ENCODE data around the gene FBXW7. TPM values are rescaled to one million over a fixed set of nuclear protein-coding genes. Genes with fewer than 3 reads are reported as not detected.

FBXW7 gene
- total RNA-seq, 1 donor from 2014 or later, result 23.3 TPM

DNA sequence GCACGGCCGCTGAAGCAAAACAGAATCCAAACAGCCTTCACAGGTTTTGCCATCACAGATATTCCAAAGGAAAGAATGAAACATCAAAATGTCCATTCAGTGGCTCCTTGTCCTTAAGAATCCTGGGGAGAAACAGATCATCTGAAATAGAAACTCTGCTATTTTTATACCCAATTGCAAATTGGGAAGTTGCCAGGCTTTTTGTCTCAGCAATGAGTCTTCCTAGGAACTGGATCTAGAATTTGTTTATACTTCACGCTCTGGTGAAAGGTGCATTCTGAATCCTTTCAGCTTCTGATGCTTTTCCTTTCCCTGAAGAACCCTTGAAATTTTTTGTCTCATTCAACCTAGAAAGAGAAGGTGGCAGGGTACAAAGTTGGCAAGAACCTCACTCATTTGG is 218.9 kb downstream of the FBXW7 start:
- TF ChIP-seq, protein P1, sequence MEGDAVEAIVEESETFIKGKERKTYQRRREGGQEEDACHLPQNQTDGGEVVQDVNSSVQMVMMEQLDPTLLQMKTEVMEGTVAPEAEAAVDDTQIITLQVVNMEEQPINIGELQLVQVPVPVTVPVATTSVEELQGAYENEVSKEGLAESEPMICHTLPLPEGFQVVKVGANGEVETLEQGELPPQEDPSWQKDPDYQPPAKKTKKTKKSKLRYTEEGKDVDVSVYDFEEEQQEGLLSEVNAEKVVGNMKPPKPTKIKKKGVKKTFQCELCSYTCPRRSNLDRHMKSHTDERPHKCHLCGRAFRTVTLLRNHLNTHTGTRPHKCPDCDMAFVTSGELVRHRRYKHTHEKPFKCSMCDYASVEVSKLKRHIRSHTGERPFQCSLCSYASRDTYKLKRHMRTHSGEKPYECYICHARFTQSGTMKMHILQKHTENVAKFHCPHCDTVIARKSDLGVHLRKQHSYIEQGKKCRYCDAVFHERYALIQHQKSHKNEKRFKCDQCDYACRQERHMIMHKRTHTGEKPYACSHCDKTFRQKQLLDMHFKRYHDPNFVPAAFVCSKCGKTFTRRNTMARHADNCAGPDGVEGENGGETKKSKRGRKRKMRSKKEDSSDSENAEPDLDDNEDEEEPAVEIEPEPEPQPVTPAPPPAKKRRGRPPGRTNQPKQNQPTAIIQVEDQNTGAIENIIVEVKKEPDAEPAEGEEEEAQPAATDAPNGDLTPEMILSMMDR (IDR thresholded peaks at IDR 0.05), result no peak
- no peak for DNase-seq (ENCODE audit: low spot score)
- Mint-ChIP-seq H3K27me3 (ENCODE audit: low read depth) (peaks cover 8% of the 10 kb centered on the region), H3K36me3 (ENCODE audit: low read depth) (peaks cover 5% of the 10 kb centered on the region), H3K27ac (ENCODE audit: unreplicated experiment) (no peak overlapping the region), H3K4me1 (ENCODE audit: low read depth) (peaks cover 11% of the 10 kb centered on the region), H3K4me3 (ENCODE audit: unreplicated experiment) (no peak overlapping the region), H3K9me3 (ENCODE audit: low read depth) (no peaks in the 10 kb centered on the region)

DNA sequence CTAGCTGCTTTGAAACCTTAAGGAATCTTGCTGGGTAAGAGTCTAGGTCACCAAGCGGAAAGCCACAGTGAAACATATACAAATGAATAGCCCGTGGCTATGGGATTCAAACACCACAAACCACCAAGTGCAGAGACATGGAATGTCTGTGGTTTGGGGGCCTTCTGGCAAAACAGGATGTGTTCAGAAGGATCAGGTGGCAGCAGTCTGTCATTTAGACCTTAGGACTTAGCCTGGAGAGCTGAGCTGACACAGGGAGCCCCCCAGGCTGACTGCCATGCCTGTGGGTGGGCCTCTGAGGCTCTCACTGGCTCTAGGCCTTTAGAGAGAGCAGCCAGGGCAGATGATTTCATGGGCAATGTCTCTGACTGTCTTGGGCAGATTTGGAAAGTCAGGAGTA is 225.6 kb downstream of the FBXW7 start:
- H3K4me3 Mint-ChIP-seq (ENCODE audit: unreplicated experiment), result no peak overlapping the region
- no peaks in the 10 kb centered on the region for H3K9me3 Mint-ChIP-seq (ENCODE audit: low read depth)
- no peak for DNase-seq (ENCODE audit: low spot score)
- TF ChIP-seq, protein P1 (IDR thresholded peaks at IDR 0.05), result no peak
- peak overlapping the region; percentile 18 for H3K27ac Mint-ChIP-seq (ENCODE audit: unreplicated experiment)
- H3K27me3 Mint-ChIP-seq (ENCODE audit: low read depth), result peaks cover 33% of the 10 kb centered on the region
- H3K4me1 Mint-ChIP-seq (ENCODE audit: low read depth), result peaks cover 12% of the 10 kb centered on the region
- peaks cover 1% of the 10 kb centered on the region for H3K36me3 Mint-ChIP-seq (ENCODE audit: low read depth)

DNA sequence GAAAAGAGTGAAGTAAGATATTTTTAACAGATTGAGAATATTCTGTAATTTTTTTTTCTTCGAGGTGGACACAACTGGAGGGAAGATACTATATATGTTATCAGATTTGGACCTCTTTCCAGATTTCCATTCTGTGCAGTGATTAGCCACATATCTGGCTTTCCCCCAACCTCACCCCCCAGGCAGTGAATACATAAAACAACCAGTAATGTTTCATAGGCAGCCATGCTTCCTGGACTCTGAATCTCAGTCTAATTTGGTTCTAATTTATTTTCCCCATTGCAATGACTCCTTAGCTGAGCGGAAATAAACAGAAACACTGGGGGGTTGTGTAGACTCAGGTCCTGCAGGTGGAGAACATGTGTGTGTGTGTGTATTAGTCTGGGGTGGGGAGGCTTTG is 226.5 kb downstream of the FBXW7 start:
- no peak overlapping the region for H3K27ac Mint-ChIP-seq (ENCODE audit: unreplicated experiment)
- no peak for DNase-seq (ENCODE audit: low spot score)
- H3K27me3 Mint-ChIP-seq (ENCODE audit: low read depth), result peaks cover 40% of the 10 kb centered on the region
- H3K4me1 Mint-ChIP-seq (ENCODE audit: low read depth), result peaks cover 13% of the 10 kb centered on the region
- peaks cover 1% of the 10 kb centered on the region for H3K36me3 Mint-ChIP-seq (ENCODE audit: low read depth)
- H3K9me3 Mint-ChIP-seq (ENCODE audit: low read depth), result no peaks in the 10 kb centered on the region
- H3K4me3 Mint-ChIP-seq (ENCODE audit: unreplicated experiment), result no peak overlapping the region
- TF ChIP-seq, protein P1 (IDR thresholded peaks at IDR 0.05), result no peak

DNA sequence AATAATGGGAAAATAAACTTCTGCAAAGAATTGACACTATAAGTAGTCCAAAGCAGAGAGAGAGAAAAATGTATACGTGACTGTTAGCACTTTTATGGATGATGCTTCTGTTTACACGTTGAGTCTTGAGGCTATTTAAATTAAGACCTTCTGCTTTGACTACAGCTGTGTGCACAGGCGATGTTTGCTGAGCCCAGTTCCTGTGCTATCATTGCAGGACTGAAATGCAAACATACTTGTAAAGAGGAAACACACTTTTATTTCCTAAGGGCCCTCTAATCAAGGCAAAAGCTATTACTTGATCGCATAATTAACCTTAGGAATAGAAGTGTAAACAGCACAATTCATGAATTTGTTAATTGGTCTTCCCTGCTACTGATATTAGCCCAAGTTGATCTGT is 226.9 kb downstream of the FBXW7 start:
- Mint-ChIP-seq H3K27me3 (ENCODE audit: low read depth) (peaks cover 44% of the 10 kb centered on the region), H3K9me3 (ENCODE audit: low read depth) (no peaks in the 10 kb centered on the region), H3K36me3 (ENCODE audit: low read depth) (peaks cover 1% of the 10 kb centered on the region), H3K27ac (ENCODE audit: unreplicated experiment) (no peak overlapping the region), H3K4me1 (ENCODE audit: low read depth) (peaks cover 16% of the 10 kb centered on the region), H3K4me3 (ENCODE audit: unreplicated experiment) (no peak overlapping the region)
- DNase-seq (ENCODE audit: low spot score), result no peak
- TF ChIP-seq, protein P1 (IDR thresholded peaks at IDR 0.05), result no peak

DNA sequence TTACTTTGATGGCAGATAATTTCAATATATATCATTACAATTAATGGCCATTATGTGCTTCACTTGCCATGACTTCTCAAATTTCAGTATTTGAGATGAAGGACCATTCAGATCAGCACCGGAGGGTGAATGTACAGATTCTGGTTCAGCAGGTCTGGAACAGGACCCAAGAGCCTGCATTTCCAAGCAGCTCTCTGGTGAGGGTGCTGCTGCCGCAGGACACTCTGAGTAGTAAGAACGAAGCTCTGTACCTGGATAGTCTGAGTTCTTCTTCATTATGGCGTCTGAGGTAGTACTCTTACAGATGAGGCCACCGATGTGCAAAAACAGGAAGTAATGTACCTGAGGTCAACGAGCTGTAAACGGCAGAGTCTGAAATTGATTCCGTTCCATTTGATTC is 228.2 kb downstream of the FBXW7 start:
- Mint-ChIP-seq H3K36me3 (ENCODE audit: low read depth) (peaks cover 1% of the 10 kb centered on the region), H3K4me1 (ENCODE audit: low read depth) (peaks cover 16% of the 10 kb centered on the region), H3K4me3 (ENCODE audit: unreplicated experiment) (no peak overlapping the region), H3K27ac (ENCODE audit: unreplicated experiment) (no peak overlapping the region), H3K27me3 (ENCODE audit: low read depth) (peaks cover 41% of the 10 kb centered on the region), H3K9me3 (ENCODE audit: low read depth) (no peaks in the 10 kb centered on the region)
- DNase-seq (ENCODE audit: low spot score), result no peak
- TF ChIP-seq, protein P1 (IDR thresholded peaks at IDR 0.05), result no peak

Measured in chondrocyte (in vitro differentiated cells).